ENCODE data around the gene COL4A3. TPM values are rescaled to one million over a fixed set of nuclear protein-coding genes. Genes with fewer than 3 reads are reported as not detected.
A peak's percentile ranks its signal among the peaks of the same experiment; 100 is the strongest.

The COL4A3 gene
- not detected in 2 replicates for total RNA-seq
- polyA plus RNA-seq, result not detected in 2 replicates
- polyA plus RNA-seq (2011; cell fraction: cytosol; rRNA removed), result not detected in 2 replicates
- not detected in 2 replicates for polyA plus RNA-seq (2011; cell fraction: nucleus; rRNA removed)
- polyA plus RNA-seq (2012), result not detected in 2 replicates
- not detected in 2 replicates for polyA minus RNA-seq
- 2.2 TPM for polyA minus RNA-seq (2011; cell fraction: cytosol; rRNA and poly(A)+ RNA removed)
- not detected in 2 replicates for polyA minus RNA-seq (2011; cell fraction: nucleus; rRNA and poly(A)+ RNA removed)
- Bru-seq, nascent RNA, result percentile 2 among the genes with signal in this experiment
- BruChase-seq, experiment 1, labeled RNA remaining after a 6-hour chase, result percentile 4 among the genes with signal in this experiment
- BruChase-seq, experiment 2, labeled RNA remaining after a 2-hour chase, result not detected
- long read RNA-seq, partial matches to known transcripts, result 0 of 2 reads
- long read RNA-seq, other reads (novel, unspliced or antisense), result 2 of 2 reads

GRCh38 chr2:227163998-227164762 lies at the start of gene COL4A3, which contains the start of gene COL4A4:
TSS of gene COL4A3 (plus strand) at chr2:227164624. CDS start at chr2:227164727, 103 bp downstream.
TSS of gene COL4A4 (minus strand) at chr2:227164205. CDS start at chr2:227147483, 16,722 bp downstream.
- intact Hi-C loops (cut with micrococcal nuclease) (no loop called here), dilution Hi-C loops (cut with MboI; ENCODE audit: extremely low pct_ligation_motif_present, low sequenced_read_pairs) (no loop called here)
- Histone ChIP-seq H3K4me3 (replicated peaks in 1 of 3; ENCODE audit: insufficient read depth in 1 of 3, low read depth in 1 of 3, low read length in 3 of 3) (no peak within 1 kb of the TSS), H3K27ac (ENCODE audit: insufficient read depth, low read depth, low read length) (no peak within 1 kb of the TSS), H3K9me3 (replicated peaks; ENCODE audit: control insufficient read depth, insufficient read depth, low read length) (no peaks in the 10 kb centered on the region), H3K4me1 (ENCODE audit: control insufficient read depth, extremely low read depth, insufficient read depth, low read length) (no peaks in the 10 kb centered on the region), H2AFZ (ENCODE audit: low read depth, low read length) (no peak within 1 kb of the TSS), H3K4me2 (ENCODE audit: insufficient read depth, low read length) (no peak within 1 kb of the TSS), H3K79me2 (ENCODE audit: control insufficient read depth, insufficient read depth, low read length) (no peaks in the 10 kb centered on the region), H4K20me1 (replicated peaks; ENCODE audit: control insufficient read depth, extremely low read depth, insufficient read depth, low read length) (no peaks in the 10 kb centered on the region), H3K36me3 (ENCODE audit: control insufficient read depth in 2 of 2, extremely low read depth in 1 of 2, insufficient read depth in 2 of 2, low read length in 2 of 2) (no peaks in the 10 kb centered on the region), H3K27me3 (ENCODE audit: control insufficient read depth in 2 of 2, insufficient read depth in 2 of 2, low read length in 2 of 2) (peaks cover 13 to 25% of the 10 kb centered on the region in 2 experiments), H3K9ac (replicated peaks; ENCODE audit: extremely low read depth, insufficient read depth, low read length) (no peak within 1 kb of the TSS), H3K9me1 (replicated peaks; ENCODE audit: control insufficient read depth, extremely low read depth, insufficient read depth, low read length) (no peaks in the 10 kb centered on the region)
- TF ChIP-seq EZH2 (IDR thresholded peaks at IDR 0.05; ENCODE audit: borderline replicate concordance, low read depth, low read length, severe bottlenecking) (peak; percentile 17), FOS (IDR thresholded peaks at IDR 0.05; ENCODE audit: borderline replicate concordance, insufficient read depth, low read length) (no peak), GATA2 (IDR thresholded peaks at IDR 0.05; ENCODE audit: insufficient read depth, insufficient read length, low read depth, low read length) (no peak)
- DNase-seq (ENCODE audit: low read depth, low spot score), result no peak
- POLR2A ChIA-PET, result no interaction called here
- CTCF ChIA-PET, result no interaction called here
- BruUV-seq (replicated peaks), result no TSS peak
- no peak for FAIRE-seq

GRCh38 chr2:227115761-227116160 lies 48.7 kb upstream of the COL4A3 start:
- Histone ChIP-seq H3K4me1 (ENCODE audit: control insufficient read depth, extremely low read depth, insufficient read depth, low read length) (no peaks in the 10 kb centered on the region), H3K27me3 (ENCODE audit: control insufficient read depth in 2 of 2, insufficient read depth in 2 of 2, low read length in 2 of 2) (no peaks in the 10 kb centered on the region), H3K36me3 (ENCODE audit: control insufficient read depth in 2 of 2, extremely low read depth in 1 of 2, insufficient read depth in 2 of 2, low read length in 2 of 2) (no peaks in the 10 kb centered on the region), H3K9ac (replicated peaks; ENCODE audit: extremely low read depth, insufficient read depth, low read length) (no peak overlapping the region), H3K27ac (ENCODE audit: insufficient read depth, low read depth, low read length) (no peak overlapping the region), H3K9me1 (replicated peaks; ENCODE audit: control insufficient read depth, extremely low read depth, insufficient read depth, low read length) (no peaks in the 10 kb centered on the region), H3K79me2 (ENCODE audit: control insufficient read depth, insufficient read depth, low read length) (no peaks in the 10 kb centered on the region), H3K4me2 (ENCODE audit: insufficient read depth, low read length) (no peak overlapping the region), H2AFZ (ENCODE audit: low read depth, low read length) (no peak overlapping the region), H3K9me3 (replicated peaks; ENCODE audit: control insufficient read depth, insufficient read depth, low read length) (no peaks in the 10 kb centered on the region), H4K20me1 (replicated peaks; ENCODE audit: control insufficient read depth, extremely low read depth, insufficient read depth, low read length) (no peaks in the 10 kb centered on the region), H3K4me3 (replicated peaks in 1 of 3; ENCODE audit: insufficient read depth in 1 of 3, low read depth in 1 of 3, low read length in 3 of 3) (no peak overlapping the region)
- DNase-seq (ENCODE audit: low read depth, low spot score) (no peak), FAIRE-seq (no peak)
- POLR2A ChIA-PET, result no interaction called here
- dilution Hi-C loops (cut with MboI; ENCODE audit: extremely low pct_ligation_motif_present, low sequenced_read_pairs), result no loop called here
- BruUV-seq (replicated peaks), result no TSS peak
- intact Hi-C loops (cut with micrococcal nuclease), result no loop called here
- TF ChIP-seq CTCF (IDR thresholded peaks at IDR 0.05; ENCODE audit: extremely low read depth in 1 of 2, insufficient read depth in 1 of 2, low read depth in 1 of 2, low read length in 2 of 2) (no peak), MYC (IDR thresholded peaks at IDR 0.05; ENCODE audit: low read depth, low read length) (no peak), FOS (IDR thresholded peaks at IDR 0.05; ENCODE audit: borderline replicate concordance, insufficient read depth, low read length) (no peak), GATA2 (IDR thresholded peaks at IDR 0.05; ENCODE audit: insufficient read depth, insufficient read length, low read depth, low read length) (no peak), POLR2AphosphoS5 (IDR thresholded peaks at IDR 0.05; ENCODE audit: insufficient read depth, low read depth, low read length) (no peak), POLR2A (IDR thresholded peaks at IDR 0.05; ENCODE audit: low read depth, low read length) (no peak), MAX (IDR thresholded peaks at IDR 0.05; ENCODE audit: insufficient read depth, insufficient read length) (no peak), EZH2 (IDR thresholded peaks at IDR 0.05; ENCODE audit: borderline replicate concordance, low read depth, low read length, severe bottlenecking) (no peak), JUN (IDR thresholded peaks at IDR 0.05; ENCODE audit: borderline replicate concordance, insufficient read depth, insufficient read length, low read depth) (no peak)
- CTCF ChIA-PET, result no interaction called here
